HG03060 (cell line): ENCODE data around the gene SMG1.
"Not testable (repeated sequence)": the region's sequence is repeated elsewhere in the genome, so short reads cannot be mapped to it uniquely, and the experiment has no call there.

Experiments used
- ATAC-seq: cut with Tn5 transposase; IDR thresholded peaks from one replicate; pipeline ENCODE4 v1.9.1; 2021; ENCODE audit warnings: low read depth, moderate number of reproducible peaks; ENCODE audit not compliant: unreplicated experiment

The SMG1 gene

DNA sequence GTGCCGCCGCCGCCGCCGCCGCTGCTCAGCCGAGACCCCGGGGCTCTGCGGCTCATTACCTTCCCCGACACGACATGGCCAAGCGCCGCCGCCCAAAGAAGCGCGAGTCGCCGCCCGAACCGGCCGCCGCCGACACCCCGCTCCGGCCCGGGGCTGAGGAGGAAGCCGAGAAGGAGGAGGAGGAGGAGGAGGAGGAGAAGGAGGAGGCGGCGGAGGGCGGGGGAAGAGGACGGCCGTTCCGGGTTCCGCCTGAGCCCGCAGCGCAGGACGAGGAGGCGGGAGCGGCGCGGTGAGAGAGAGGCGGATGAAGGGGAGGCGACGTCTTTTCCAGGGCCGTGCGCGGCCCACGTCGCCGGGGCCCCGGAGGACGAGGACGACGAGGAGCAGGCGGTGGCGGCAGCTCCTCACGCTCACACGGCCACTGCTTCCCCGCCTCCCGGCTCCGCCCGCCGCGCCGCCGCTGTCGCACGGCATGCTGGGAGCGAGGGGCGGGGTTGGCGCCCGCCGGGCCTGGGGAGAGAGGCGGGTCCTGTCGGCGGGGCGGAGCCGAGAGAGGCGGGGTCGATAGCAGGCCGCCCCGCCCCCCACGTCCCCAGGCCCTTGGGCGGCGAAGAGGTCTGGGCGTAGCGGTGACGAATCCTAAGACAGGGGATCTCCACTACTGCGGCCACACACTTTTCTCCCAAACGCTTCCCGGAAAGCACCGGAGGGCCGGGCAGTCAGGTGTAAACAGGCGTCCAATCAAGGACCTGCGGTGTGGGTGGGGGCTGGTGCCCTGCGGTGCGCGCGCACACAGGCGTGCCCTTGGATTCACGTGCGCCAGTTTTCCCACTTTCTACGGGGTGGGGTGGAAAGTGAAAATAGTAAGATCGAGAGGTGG is at the start of gene SMG1:
SMG1 (minus strand) TSS at position 423 of the 880 bp plus-strand sequence; CDS start at position 56, 367 bp downstream.
- ATAC-seq = peak; percentile 95

DNA sequence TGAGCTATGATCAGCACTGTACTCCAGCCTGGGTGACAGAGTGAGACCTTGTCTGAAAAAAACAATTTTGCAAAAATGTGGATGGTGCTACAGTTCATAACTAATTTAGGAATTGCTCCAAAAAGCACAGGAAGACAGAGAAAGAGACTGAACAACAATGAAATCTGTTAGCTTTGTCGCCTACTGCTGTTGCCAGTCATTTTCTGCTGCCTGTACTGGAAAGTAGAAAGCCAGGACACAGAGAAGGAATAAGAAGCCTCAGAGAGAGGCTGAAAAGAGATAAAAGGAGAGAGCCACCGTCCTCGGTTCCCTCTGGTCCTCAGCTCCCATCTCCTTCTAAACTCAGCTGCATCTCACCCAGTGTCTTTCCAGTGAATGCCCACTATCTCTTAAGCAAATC is 48.9 kb upstream of the SMG1 start:
- no peak for ATAC-seq

DNA sequence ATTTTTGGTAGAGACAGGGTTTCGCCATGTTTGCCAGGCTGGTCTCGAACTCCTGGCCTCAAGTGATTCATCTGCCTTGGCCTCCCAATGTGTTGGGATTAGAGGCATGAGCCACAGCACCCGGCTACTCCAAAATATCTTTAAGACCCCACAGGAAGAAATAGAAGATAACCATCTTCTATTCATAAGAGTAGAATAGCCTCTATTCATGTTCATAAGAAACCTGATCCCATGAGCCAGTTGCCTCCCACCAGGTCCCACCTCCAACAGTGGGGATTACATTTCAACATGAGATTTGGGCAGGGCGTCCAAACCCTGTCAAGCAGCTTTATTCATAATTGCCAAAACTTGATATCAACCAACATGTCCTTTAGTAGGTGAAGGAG is 43.6 kb upstream of the SMG1 start:
- ATAC-seq = no peak

DNA sequence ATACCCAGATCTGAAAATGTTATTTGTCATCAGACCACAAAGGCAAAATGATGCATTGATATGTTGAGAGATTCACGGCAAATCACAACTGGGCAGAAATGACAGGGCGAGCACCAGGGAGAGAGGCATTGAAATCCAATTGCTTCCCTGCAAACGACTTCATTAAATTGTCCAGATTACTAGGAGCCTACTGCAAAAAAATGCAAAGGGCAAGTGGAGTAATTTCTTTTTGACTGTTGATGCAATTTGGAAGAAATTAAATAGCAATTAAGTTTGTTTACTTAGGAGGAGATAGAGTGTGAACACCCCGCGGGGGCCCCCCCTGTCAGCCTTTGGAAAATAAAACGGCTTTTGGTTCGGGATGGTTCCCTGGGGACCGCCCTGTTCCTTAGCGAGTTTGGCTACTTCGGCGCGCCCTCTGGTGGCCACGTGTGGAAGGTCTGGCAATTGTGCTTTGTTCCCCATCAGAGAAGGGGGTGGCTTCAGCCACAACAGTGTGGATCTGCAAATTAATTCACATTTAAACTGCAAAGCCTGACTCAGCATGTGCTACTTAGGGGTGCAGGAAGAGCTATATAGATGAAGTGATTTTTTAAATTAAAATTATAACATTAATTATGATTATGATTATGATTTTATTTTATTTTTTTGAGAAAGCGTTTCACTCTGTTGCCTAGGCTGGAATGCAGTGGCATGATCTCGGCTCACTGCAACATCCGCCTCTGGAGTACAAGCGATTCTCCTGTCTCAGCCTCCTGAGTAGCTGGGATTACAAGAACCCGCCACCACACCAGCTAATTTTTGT is 43.0 kb upstream of the SMG1 start:
- no peak for ATAC-seq

DNA sequence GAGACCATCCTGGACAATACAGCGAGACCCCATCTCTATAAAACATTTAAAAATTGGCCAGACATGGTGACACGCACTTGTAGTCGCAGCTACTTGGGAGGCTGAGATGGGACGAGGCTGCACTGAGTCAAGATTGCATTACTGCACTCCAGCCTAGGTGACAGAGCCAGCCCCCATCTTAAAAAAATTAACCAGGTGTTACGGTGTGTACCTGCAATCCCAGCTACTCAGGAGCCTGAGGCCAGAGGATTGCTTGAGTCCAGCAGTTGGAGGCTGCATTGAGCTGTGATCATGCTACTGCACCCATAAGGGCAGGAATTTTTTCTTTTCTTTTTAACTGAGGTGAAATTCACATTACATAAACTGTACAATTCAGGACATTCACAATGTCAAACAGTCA is 40.6 kb upstream of the SMG1 start:
- no peak for ATAC-seq

DNA sequence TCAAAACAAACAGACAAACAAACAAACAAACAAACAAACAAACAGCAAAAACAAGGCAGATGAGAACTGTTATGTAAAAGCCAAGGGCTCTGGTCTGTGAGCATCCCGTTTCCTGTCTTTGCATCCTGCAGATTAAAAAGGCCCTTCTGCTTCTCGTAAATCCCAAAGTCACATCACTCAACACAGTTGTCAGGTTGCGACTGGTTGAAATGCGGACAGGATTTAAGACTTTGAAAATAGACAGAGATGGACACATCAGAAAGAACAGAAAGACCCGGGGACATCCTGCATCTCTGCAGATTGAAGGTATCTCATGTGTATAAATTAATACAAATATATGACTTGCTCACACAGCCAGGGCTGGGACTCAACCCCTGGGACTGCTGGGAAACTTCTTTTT is 39.3 kb upstream of the SMG1 start:
- no peak for ATAC-seq

DNA sequence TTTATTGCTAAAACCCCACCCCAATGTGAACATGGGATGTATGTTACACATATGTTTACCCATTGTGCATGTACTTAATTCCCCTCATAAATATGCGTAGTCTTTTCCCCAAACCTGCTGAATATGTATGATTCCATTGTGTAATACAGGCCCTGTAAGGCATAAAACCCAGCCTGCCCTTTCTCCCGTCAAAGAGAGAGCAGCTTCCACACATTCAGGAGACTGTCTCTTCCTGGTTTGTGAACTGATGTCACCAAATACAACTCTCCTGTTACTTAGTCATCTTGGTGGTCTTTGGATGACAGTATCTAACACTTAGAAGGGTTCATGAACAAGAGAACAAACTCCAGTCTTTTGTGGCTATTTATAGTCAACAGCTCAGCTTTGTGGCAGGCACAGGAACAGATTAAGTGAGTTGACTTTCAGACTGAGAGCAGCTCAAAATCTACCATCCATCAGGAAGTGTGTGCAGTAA is 32.9 kb upstream of the SMG1 start:
- no peak for ATAC-seq

DNA sequence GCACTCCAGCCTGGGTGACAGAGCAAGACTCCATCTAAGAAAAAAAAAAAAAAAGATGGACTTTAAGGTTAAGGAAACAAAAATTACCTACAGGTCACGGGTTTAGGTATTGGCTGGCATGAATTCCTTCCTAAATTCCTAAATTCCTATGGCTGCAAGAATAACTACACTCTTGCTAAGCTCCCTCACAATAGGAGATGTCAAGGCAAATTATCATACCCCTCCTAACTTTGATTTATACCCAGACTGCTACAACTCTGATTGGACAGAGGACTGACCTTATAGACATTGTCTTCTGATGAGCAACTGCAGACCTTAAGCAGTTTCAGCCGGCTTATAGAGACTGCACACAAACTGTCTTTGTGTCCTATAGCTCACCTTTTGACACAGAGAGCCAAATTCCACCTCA is 32.4 kb upstream of the SMG1 start:
- ATAC-seq = no peak

DNA sequence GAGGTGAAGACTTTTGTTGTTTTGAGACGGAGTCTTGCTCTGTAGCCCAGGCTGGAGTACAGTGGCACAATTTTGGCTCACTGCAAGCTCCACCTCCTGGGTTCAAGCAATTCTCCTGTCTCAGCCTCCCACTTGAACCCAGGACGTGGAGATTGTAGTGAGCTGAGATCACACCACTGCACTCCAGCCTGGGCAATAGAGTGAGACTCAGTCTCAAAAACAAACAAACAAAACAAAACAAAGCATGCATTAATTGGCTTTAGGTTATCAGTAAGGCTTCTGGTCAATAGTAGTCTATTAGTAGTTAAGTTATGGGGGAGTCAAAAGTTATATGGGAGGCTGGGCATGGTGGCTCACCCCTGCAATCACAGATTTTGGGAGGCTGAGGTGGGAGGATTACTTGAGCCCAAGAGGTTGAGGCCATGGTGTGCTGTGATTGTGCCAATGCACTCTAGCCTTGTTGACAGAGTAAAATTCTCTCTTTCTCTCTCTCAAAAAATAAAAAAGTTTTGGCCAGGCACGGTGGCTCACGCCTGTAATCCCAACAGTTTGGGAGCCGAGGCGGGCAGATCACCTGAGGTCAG is 30.5 kb upstream of the SMG1 start:
- ATAC-seq = not testable (repeated sequence)

DNA sequence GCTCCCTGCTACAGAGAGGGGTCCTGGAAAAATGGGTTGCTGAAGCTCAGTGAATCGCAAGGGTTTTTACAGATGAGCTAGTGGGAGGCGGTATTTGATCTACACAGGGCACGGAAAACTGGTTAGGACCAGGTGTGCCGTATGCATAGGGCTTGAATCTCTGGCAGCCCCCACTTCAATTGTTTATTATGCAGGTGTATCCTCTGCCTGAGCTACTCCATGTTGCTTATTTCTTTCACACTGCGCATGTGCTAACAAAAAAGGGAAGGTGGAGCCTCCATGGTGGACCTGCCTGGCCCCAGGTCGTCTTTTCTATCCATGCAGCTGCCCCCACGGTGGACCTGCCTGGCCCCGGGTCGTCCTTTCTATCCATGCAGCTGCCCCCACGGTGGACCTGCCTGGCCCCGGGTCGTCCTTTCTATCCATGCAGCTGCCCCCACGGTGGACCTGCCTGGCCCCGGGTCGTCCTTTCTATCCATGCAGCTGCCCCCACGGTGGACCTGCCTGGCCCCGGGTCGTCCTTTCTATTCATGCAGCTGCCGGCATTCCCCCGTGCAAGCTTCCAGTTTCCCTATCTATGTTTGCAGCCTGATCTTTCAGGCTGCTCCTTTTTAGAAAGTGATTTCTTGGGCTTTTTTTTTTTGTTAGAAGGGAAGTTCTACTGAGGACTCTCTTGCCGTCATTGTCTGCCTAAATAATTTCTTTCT is 29.8 kb upstream of the SMG1 start:
- not testable (repeated sequence) for ATAC-seq

DNA sequence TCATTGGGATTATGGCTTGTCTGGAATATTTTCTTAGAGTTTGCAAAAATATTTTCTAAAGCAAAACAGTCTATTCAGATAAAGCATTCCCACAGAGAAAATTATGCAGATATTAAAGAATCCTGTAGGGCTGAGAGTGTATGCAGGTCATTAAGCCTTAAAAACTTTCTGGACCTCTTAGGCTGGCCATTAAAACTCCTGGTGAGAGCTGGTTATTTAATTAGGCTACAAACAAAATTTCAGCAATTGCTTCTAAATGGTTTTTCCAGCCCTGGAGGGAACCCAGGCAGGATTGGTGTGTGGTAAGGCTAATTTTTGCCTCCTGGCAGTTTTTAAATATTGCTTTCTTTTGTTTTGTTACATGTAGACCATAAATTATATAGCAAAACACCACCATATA is 27.3 kb upstream of the SMG1 start:
- ATAC-seq = no peak

DNA sequence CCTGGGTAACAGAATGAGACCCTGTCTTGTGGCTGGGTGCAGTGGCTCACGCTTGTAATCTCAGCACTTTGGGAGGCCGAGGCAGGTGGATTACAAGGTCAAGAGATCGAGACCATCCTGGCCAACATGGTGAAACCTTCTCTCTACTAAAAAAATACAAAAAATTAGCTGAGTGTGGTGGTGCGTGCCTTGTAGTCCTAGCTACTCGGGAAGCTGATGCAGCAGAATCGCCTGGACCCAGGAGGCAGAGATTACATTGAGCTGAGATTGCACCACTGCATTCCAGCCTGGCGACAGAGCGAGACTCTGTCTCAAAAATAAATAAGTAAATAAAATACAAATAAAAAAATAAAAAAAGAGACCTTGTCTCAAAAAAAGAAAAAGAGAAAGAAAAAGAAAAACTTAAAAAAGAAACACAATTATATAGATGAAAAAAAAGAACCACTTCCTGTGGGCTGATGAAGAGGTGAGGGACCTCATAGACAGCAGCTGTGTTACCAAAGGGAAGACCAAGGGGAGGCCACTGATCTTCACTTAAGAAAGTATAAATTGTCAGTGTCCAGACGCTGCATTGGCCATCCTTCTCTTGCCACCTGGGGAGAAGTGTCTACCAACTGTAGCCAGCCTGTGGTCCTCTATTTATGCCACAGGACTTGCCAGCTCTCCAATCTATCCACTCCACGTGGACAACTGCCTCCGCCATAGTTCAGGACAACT is 24.4 kb upstream of the SMG1 start:
- ATAC-seq = no peak

DNA sequence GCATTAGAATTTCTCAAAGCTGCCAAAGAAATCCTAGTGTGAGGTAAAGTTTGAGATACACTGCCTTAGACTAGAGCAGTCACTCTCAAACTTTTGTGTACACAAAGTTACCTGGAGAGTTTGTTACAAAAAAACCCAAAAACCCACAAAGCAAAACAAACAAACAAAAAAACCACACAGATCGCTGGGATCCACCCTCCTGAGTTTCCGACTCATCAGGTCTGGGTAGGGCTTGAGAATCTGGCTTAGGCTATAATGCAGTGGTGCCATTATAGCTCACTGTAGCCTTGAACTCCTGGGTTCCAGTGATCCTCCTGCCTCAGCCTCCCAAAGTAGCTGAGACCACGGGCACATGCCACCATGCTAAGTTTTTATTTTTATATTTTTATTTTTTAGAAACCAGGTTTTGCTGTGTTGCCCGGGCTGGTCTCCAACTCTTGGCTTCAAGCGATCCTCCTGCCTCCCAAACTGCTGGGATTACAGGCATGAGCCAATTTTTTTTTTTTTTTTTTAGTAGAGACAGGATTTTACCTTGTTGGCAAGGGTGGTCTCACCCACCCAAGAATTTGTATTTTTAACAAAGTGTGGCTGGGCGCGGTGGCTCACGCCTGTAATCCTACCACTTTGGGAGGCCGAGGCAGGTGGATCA is 22.3 kb upstream of the SMG1 start:
- no peak for ATAC-seq

DNA sequence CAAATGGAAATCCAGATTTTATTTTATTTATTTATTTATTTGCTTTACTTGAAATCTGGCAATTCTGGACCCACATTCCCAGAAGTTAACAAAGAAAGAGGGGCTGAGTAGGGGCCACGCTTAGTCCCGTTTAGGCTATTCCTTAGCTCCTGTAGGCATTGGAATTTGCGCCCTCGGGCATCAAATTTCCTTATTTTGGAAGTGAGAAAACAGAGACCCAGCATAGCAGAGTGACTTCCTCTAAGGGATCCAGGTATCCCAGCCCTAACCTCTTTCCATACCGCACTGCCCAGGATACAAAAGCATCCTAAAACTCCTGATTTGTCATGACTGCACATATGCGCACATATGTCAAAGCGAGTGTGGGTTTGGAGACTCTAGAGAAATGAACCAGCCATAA is 19.0 kb upstream of the SMG1 start:
- no peak for ATAC-seq

DNA sequence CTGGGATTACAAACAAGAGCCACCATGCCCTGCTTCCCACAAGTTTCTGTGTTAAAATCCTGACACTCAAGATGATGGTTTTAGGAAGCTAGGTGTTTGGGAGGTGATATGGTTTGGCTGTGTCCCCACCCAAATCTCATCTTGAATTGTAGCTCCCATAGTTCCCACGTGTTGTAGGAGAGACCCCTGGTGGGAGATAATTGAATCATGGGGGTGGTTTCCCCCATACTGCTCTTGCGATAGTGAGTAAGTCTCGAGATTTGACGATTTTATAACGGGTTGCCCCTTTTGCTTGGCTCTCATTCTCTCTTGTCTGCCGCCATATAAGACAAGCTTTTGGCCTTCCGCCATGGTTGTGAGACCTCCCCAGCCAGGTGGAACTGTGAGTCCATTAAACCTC is 17.2 kb upstream of the SMG1 start:
- ATAC-seq = no peak

DNA sequence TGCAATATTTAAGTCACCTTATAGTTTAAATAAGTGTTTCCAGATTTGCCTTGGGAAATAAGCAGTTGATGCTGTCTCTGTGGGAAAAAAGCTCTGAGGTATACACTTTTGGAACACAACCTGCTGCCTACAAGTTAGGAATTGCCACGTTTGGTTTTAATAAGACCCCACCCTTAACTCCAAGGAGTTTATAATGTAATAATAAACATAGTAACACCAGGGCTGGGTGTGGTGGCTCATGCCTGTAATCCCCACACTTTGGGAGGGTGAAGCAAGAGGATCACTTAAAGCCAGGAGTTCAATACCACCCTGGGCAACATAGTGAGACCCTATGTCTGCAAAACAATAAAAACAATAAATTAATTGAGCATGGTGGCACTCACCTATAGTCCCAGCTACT is 15.9 kb upstream of the SMG1 start:
- ATAC-seq = no peak

DNA sequence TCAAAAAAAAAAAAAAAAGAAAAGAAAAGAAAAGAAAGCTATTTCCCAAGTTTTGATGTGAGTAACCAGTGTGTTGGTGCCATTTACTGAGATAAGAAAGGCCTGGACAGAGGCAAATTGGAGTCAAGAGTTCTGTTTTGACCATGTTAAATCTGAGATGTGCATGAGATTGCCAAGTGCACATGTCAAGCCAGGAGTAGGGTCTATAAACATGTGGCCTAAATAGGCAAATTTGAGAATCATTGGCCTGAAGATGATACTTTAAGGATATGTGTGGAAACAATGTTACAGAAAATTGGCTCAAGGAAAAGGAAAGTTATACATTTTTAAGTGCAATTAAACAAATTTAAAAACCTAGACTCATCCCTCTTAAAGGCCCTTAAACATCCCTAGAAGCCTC is 15.3 kb upstream of the SMG1 start:
- no peak for ATAC-seq

DNA sequence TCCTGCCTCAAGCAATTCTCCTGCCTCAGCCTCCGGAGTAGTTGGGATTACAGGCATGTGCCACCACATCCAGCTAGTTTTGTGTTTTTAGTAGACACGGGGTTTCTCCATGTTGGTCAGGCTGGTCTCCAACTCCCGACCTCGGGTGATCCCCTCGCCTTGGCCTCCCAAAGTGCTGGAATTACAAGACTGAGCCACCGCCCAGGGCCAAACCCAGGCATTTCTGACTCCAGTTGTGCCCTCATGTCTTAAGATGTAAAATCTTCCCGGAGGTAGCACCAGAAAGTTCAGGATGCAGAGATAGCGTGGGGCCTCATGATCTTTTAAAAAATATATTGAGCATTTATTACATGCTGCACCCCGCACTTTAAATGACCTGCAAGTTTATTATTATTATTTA is 12.8 kb upstream of the SMG1 start:
- ATAC-seq = no peak

DNA sequence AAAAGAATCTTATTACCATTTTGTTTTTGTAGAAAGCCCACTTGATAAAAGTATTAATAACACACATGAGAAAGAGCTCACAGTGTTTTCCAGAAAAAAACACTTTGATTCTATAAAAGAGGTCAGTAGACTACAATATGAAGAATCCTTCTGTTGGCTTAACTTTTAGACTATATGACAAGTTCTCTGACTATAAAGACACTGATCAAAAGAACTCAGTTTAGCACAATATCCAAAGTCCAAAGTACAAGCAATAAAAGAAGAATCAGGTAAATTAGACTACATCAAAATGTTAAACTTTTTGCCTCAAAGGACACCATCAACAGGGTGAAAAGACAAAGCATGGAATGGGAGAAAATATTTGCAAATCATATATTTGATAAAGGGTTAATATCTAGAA is 11.2 kb upstream of the SMG1 start:
- no peak for ATAC-seq
